Bronchial epithelial cell (primary cell): ENCODE data around the gene CAMTA2. TPM values are rescaled to one million over a fixed set of nuclear protein-coding genes. Genes with fewer than 3 reads are reported as not detected.

Experiments
- DNase-seq: peaks from one replicate; pipeline ENCODE4 v3.0.0-alpha.2; 2010; ENCODE audit warnings: low read depth
- FAIRE-seq: peaks from 2 replicates; lab custom pipeline; 2011; peaks lifted over from hg19 to GRCh38; lab: Jason Lieb, UNC
- H3K27me3 ChIP-seq: 2 replicates; pipeline ENCODE4 v1.5.1; 2011; ENCODE audit warnings: low read length; ENCODE audit not compliant: control insufficient read depth, insufficient read depth
- H3K36me3 ChIP-seq: 2 replicates; pipeline ENCODE4 v1.5.1; 2011; ENCODE audit warnings: low read length; ENCODE audit not compliant: control insufficient read depth, insufficient read depth
- H3K4me3 ChIP-seq: 2 replicates; pipeline ENCODE4 v1.5.1; 2011; ENCODE audit warnings: mild to moderate bottlenecking, low read depth, low read length, control low read depth
- CTCF ChIP-seq: IDR thresholded peaks from 2 replicates; pipeline ENCODE4 v1.5.1; 2011; ENCODE audit warnings: mild to moderate bottlenecking, moderate library complexity, low read length, control low read depth, inconsistent platforms; ENCODE audit not compliant: insufficient read depth, severe bottlenecking
- total RNA-seq: library from RNA; depleted of rRNA; stranded (reverse); fragments of >200 nt; gene quantifications from 2 replicates; pipeline ENCODE4 v1.2.1, GENCODE V29; 2014

Gene CAMTA2
- total RNA-seq, 1 donor from 2014 or later: 4.7 TPM

- H3K36me3 ChIP-seq: peaks cover 25% of the 10 kb centered on the region
- no peak for DNase-seq
- no peak for TF ChIP-seq CTCF
- H3K4me3 ChIP-seq: no peak overlapping the region
- FAIRE-seq: no peak
- no peaks in the 10 kb centered on the region for H3K27me3 ChIP-seq
These were observed 5.2 kb downstream of the CAMTA2 start for GRCh38 chr17:4982305-4982704.

- peak; percentile 67 for TF ChIP-seq CTCF
- no peak overlapping the region for H3K4me3 ChIP-seq
- H3K36me3 ChIP-seq: peaks cover 28% of the 10 kb centered on the region
- peak; percentile 43 for DNase-seq
- FAIRE-seq: no peak
- no peaks in the 10 kb centered on the region for H3K27me3 ChIP-seq
These were observed 6.7 kb downstream of the CAMTA2 start for GRCh38 chr17:4980644-4981216.

- Histone ChIP-seq H3K36me3 (peaks cover 24% of the 10 kb centered on the region), H3K4me3 (no peak overlapping the region), H3K27me3 (no peaks in the 10 kb centered on the region)
- no peak for FAIRE-seq
- no peak for DNase-seq
- no peak for TF ChIP-seq CTCF
These were observed 8.7 kb downstream of the CAMTA2 start for GRCh38 chr17:4978726-4979125.

- FAIRE-seq (no peak), DNase-seq (no peak)
- Histone ChIP-seq H3K27me3 (no peaks in the 10 kb centered on the region), H3K4me3 (no peak overlapping the region), H3K36me3 (peaks cover 22% of the 10 kb centered on the region)
- no peak for TF ChIP-seq CTCF
These were observed 13.3 kb downstream of the CAMTA2 start for GRCh38 chr17:4974115-4974670.

GRCh38 chr17:4973256-4974114, 14.0 kb downstream of the CAMTA2 start:
- Histone ChIP-seq H3K27me3 (no peaks in the 10 kb centered on the region), H3K36me3 (peaks cover 18% of the 10 kb centered on the region), H3K4me3 (no peak overlapping the region)
- TF ChIP-seq CTCF: no peak
- FAIRE-seq (no peak), DNase-seq (no peak)
